Measurements from ENCODE around the gene ELMO2.

ELMO2 gene

GRCh38 chr20:46401478-46401860 is 4.9 kb downstream of the ELMO2 start:
- H3K4me3 ChIP-seq (replicated peaks; ENCODE audit: insufficient read depth, low read length): no peak overlapping the region
- TF ChIP-seq SPI1 (IDR thresholded peaks at IDR 0.05; ENCODE audit: borderline replicate concordance, low read depth): no peak
- TF ChIP-seq POLR2AphosphoS5 (IDR thresholded peaks at IDR 0.05; ENCODE audit: low read depth): no peak
- TF ChIP-seq, protein P1, sequence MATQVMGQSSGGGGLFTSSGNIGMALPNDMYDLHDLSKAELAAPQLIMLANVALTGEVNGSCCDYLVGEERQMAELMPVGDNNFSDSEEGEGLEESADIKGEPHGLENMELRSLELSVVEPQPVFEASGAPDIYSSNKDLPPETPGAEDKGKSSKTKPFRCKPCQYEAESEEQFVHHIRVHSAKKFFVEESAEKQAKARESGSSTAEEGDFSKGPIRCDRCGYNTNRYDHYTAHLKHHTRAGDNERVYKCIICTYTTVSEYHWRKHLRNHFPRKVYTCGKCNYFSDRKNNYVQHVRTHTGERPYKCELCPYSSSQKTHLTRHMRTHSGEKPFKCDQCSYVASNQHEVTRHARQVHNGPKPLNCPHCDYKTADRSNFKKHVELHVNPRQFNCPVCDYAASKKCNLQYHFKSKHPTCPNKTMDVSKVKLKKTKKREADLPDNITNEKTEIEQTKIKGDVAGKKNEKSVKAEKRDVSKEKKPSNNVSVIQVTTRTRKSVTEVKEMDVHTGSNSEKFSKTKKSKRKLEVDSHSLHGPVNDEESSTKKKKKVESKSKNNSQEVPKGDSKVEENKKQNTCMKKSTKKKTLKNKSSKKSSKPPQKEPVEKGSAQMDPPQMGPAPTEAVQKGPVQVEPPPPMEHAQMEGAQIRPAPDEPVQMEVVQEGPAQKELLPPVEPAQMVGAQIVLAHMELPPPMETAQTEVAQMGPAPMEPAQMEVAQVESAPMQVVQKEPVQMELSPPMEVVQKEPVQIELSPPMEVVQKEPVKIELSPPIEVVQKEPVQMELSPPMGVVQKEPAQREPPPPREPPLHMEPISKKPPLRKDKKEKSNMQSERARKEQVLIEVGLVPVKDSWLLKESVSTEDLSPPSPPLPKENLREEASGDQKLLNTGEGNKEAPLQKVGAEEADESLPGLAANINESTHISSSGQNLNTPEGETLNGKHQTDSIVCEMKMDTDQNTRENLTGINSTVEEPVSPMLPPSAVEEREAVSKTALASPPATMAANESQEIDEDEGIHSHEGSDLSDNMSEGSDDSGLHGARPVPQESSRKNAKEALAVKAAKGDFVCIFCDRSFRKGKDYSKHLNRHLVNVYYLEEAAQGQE (IDR thresholded peaks at IDR 0.05; ENCODE audit: insufficient replicate concordance, low read depth): no peak
- no peak for TF ChIP-seq CTCF (IDR thresholded peaks at IDR 0.05; ENCODE audit: insufficient read depth, low read length)
- no peak for TF ChIP-seq GABPA (IDR thresholded peaks at IDR 0.05; ENCODE audit: low read depth)
- H3K27me3 ChIP-seq (ENCODE audit: insufficient read depth, poor library complexity, severe bottlenecking): no peaks in the 10 kb centered on the region
- H3K27ac ChIP-seq (replicated peaks): peak overlapping the region; percentile 65
- DNase-seq (ENCODE audit: low read depth in 1 of 2, low spot score in 1 of 2): no peak

GRCh38 chr20:46400828-46401477 is 5.5 kb downstream of the ELMO2 start:
- Histone ChIP-seq H3K27ac (replicated peaks) (peak overlapping the region; percentile 65), H3K27me3 (ENCODE audit: insufficient read depth, poor library complexity, severe bottlenecking) (no peaks in the 10 kb centered on the region), H3K4me3 (replicated peaks; ENCODE audit: insufficient read depth, low read length) (no peak overlapping the region)
- DNase-seq (ENCODE audit: low read depth in 1 of 2, low spot score in 1 of 2): peak in 1 of 2 experiments; percentile 16
- no peak for TF ChIP-seq POLR2AphosphoS5 (IDR thresholded peaks at IDR 0.05; ENCODE audit: low read depth)
- no peak for TF ChIP-seq GABPA (IDR thresholded peaks at IDR 0.05; ENCODE audit: low read depth)
- no peak for TF ChIP-seq CTCF (IDR thresholded peaks at IDR 0.05; ENCODE audit: insufficient read depth, low read length)
- TF ChIP-seq, protein P1 (IDR thresholded peaks at IDR 0.05; ENCODE audit: insufficient replicate concordance, low read depth): no peak
- no peak for TF ChIP-seq SPI1 (IDR thresholded peaks at IDR 0.05; ENCODE audit: borderline replicate concordance, low read depth)

- Histone ChIP-seq H3K27me3 (ENCODE audit: insufficient read depth, poor library complexity, severe bottlenecking) (no peaks in the 10 kb centered on the region), H3K27ac (replicated peaks) (peak overlapping the region; percentile 65), H3K4me3 (replicated peaks; ENCODE audit: insufficient read depth, low read length) (no peak overlapping the region)
- no peak for TF ChIP-seq POLR2AphosphoS5 (IDR thresholded peaks at IDR 0.05; ENCODE audit: low read depth)
- no peak for TF ChIP-seq CTCF (IDR thresholded peaks at IDR 0.05; ENCODE audit: insufficient read depth, low read length)
- TF ChIP-seq, protein P1 (IDR thresholded peaks at IDR 0.05; ENCODE audit: insufficient replicate concordance, low read depth): no peak
- no peak for TF ChIP-seq GABPA (IDR thresholded peaks at IDR 0.05; ENCODE audit: low read depth)
- peak; percentile 60; the same call in 1 of the 2 replicates for TF ChIP-seq SPI1 (IDR thresholded peaks at IDR 0.05; ENCODE audit: borderline replicate concordance, low read depth)
- peak; percentile 71 to 77 for DNase-seq (ENCODE audit: low read depth in 1 of 2, low spot score in 1 of 2)
These were observed 6.2 kb downstream of the ELMO2 start for GRCh38 chr20:46400253-46400652.
